WERI-Rb-1 (cell line): Measurements from ENCODE around the gene CPSF4L.
A peak's percentile ranks its signal among the peaks of the same experiment; 100 is the strongest.

Experiments used
- DNase-seq: peaks from one replicate; pipeline ENCODE4 v3.0.0-alpha.2; 2020
- H3K27ac ChIP-seq: fragments of 250-450 bp; sonication (Bioruptor Pico); 2 replicates; pipeline ENCODE4 v1.5.1; 2020; ENCODE audit warnings: mild to moderate bottlenecking, moderate library complexity
- H3K27me3 ChIP-seq: fragments of 250-450 bp; sonication (Bioruptor Pico); 2 replicates; pipeline ENCODE4 v1.5.1; 2021; ENCODE audit warnings: mild to moderate bottlenecking, low read depth, moderate library complexity; ENCODE audit not compliant: insufficient read depth, severe bottlenecking
- H3K36me3 ChIP-seq: fragments of 250-450 bp; sonication (Bioruptor Pico); 2 replicates; pipeline ENCODE4 v1.5.1; 2020; ENCODE audit warnings: mild to moderate bottlenecking, moderate library complexity
- H3K4me3 ChIP-seq: 2 replicates; pipeline ENCODE4 v1.5.1; 2011; ENCODE audit warnings: low read depth, mild to moderate bottlenecking, control low read depth, low read length
- H3K9me3 ChIP-seq: fragments of 250-450 bp; sonication (Bioruptor Pico); 2 replicates; pipeline ENCODE4 v1.5.1; 2021; ENCODE audit warnings: mild to moderate bottlenecking, moderate library complexity; ENCODE audit not compliant: severe bottlenecking
- CTCF ChIP-seq: IDR thresholded peaks from 2 replicates; pipeline ENCODE4 v1.5.1; 2011; ENCODE audit warnings: low read depth, mild to moderate bottlenecking, control low read depth, inconsistent platforms, low read length

Gene CPSF4L

DNA sequence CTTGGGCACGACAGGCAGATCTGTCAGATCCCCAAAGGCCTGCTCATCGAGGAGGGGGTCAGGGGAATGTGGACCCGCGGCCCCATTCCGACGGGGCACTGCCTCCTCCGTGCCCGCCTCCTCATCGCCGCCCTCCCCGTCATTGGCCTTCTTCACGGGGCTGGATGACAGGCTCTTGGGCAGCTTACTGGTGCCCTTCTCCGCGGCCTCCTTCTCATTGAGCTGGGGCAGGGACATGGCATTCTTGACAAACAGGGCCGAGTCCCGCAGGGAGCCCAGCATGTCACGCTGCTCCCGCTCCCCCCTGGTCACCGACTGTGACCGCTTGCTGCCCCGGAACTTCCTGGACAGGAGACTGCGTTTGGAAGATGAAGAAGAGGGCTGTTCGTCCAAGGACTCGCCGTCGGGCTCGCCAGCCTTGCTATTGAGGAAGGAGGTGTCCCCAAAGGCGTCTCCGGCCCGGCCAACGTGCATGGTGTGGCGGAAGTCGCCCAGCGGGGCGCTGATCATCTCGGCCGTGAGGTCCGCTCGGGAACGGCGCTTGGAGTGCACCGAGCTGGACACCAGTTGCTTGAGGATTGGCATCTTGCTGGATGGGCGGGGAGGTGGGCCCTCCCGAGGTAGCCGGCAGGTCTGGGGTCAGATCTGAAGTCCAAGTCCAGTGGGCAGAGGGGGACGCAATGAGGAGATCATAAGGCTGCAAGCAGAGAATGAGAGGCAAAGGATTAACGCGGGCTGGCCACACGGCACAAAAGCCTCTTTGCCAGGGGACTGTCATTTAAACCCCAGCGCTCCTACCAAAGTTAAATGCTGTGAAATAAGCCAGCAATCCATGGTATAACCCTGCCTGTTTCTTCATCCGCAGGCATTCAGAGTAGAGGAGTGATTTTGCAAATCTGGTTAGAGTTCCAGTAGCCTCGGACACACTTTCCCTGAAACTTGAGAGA, 24.5 kb upstream of the CPSF4L start:
- no peak overlapping the region for H3K4me3 ChIP-seq
- H3K36me3 ChIP-seq, result peaks cover 27% of the 10 kb centered on the region
- peak; percentile 58 for DNase-seq
- no peaks in the 10 kb centered on the region for H3K27me3 ChIP-seq
- 0 out of 2 replicates have a peak overlapping the region, but pooled peaks have one; percentile 7 for H3K27ac ChIP-seq
- TF ChIP-seq CTCF, result no peak
- no peaks in the 10 kb centered on the region for H3K9me3 ChIP-seq

- Histone ChIP-seq H3K27me3 (no peaks in the 10 kb centered on the region), H3K4me3 (no peak overlapping the region), H3K36me3 (peaks cover 22% of the 10 kb centered on the region), H3K9me3 (no peaks in the 10 kb centered on the region), H3K27ac (no peak overlapping the region)
- DNase-seq, result no peak
- no peak for TF ChIP-seq CTCF
These were observed 23.9 kb upstream of the CPSF4L start for GRCh38 chr17:73285603-73285908.

DNA sequence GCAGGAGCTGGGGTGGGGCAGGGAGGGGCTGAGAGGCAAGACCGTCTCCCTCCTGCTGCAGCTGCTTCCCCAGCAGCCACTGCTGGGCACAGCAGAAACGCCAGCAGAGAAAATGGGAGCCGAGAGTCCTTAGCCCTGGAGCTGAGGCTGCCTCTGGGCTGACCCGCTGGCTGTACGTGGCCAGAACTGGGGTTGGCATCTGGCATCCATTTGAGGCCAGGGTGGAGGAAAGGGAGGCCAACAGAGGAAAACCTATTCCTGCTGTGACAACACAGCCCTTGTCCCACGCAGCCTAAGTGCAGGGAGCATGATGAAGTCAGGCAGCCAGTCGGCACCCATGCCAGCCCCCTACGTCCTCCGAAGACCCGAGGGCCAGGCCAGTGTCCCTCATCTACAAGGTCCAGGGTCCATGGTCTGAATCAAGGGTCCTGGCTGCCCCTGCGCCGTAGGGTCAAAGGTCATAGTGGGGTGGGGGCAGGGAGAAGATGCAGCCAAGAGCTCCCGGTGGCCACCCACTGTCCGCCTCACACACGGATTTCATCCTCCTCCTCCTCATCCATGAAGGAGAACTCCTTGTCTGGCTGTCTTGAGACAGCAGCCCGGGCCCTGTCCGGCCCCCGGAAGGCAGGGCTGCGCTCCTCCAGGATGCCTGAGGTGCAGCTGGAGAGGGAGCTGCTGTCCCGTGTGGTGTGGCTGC, 23.4 kb upstream of the CPSF4L start:
- no peak for TF ChIP-seq CTCF

GRCh38 chr17:73284354-73284753, 22.7 kb upstream of the CPSF4L start:
- Histone ChIP-seq H3K36me3 (peaks cover 22% of the 10 kb centered on the region), H3K4me3 (no peak overlapping the region), H3K9me3 (no peaks in the 10 kb centered on the region), H3K27me3 (no peaks in the 10 kb centered on the region), H3K27ac (peak overlapping the region; percentile 58)
- DNase-seq, result peak; percentile 72
- TF ChIP-seq CTCF, result no peak

More for the DNA sequence above, 23.4 kb upstream of the CPSF4L start:
- Histone ChIP-seq H3K27ac (peak overlapping the region; percentile 58), H3K36me3 (peaks cover 22% of the 10 kb centered on the region), H3K27me3 (no peaks in the 10 kb centered on the region), H3K4me3 (no peak overlapping the region), H3K9me3 (no peaks in the 10 kb centered on the region)
- no peak for DNase-seq

DNA sequence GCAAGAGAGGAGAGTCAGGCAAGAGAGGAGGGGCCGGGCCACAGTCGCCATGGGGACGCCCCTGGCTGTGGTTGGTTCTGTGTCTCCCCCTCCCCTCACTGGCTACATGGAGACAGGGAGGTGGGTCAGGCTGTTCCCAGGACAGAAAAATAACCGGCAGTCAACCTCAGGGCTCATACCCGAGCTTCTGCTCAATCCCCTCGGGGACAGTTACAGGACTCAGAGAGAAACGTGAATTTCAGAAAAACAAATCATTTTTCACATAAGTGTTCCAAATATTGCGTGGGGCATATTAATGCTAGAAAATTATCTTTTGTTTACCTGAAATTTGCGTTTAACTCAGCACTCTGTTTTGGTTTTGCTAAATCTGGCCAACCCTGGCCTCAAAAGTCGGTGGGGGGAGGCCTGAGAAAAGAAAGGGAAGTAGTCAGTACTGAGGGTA, 22.2 kb upstream of the CPSF4L start:
- peak; percentile 76 for DNase-seq
- Histone ChIP-seq H3K9me3 (no peaks in the 10 kb centered on the region), H3K27me3 (no peaks in the 10 kb centered on the region), H3K36me3 (peaks cover 22% of the 10 kb centered on the region), H3K4me3 (no peak overlapping the region), H3K27ac (peak overlapping the region; percentile 40)
- TF ChIP-seq CTCF, result no peak
